Lower leg skin (tissue), 3 donors: Measurements from ENCODE around the gene CCDC85C.

Source experiments
- POLR2A ChIP-seq, 2 donors: fragments of 450-650 bp; IDR thresholded peaks; one replicate each; pipeline ENCODE4 v1.6.1; 2016 to 2017; ENCODE audit warnings: antibody characterized with exemption in 2 of 2, mild to moderate bottlenecking in 1 of 2, moderate library complexity in 1 of 2
- TF ChIP-seq, protein P1 (sequence below), 3 donors: fragments of 450-650 bp; IDR thresholded peaks; one replicate each; pipeline ENCODE4 v1.5.1; 2016; ENCODE audit warnings: antibody characterized with exemption in 3 of 3, mild to moderate bottlenecking in 3 of 3, moderate library complexity in 2 of 3

DNA sequence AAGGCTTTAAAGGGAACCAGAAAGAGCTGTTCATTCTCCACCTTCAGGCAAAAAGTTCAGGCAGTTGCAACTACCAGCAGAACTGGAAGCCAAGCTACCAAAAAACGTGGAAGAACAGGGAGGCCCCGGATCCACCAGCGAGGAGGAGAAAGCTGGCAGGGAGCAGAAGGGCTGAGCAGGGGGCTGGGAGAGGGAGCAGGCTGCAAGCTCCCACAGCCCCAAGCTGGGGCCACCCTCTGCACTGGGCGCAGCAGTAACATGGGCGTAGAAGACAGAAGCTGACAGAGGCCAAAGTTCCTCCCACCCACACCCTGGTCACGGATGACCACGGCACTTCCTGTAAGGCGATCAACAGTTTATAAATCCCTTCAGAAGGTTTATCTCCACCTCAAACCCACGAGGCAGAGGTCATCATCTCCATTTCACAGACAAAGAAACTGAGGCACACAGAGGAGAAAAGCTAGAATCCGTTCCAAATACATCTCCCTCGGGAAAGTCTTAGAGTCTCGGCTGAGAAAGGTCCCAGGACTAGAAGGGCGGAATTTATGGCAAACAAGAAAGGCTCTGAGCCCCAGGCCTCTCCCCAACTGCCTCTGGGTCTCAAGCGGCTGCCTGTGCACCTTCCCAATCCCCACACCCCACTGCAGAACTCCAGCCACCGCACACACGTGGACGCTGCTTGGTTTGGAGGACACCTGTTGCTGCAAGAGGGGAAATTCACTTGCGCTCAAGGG is 1.8 kb downstream of the CCDC85C start:
- no peak for TF ChIP-seq POLR2A (IDR thresholded peaks at IDR 0.05)
- TF ChIP-seq, protein P1, sequence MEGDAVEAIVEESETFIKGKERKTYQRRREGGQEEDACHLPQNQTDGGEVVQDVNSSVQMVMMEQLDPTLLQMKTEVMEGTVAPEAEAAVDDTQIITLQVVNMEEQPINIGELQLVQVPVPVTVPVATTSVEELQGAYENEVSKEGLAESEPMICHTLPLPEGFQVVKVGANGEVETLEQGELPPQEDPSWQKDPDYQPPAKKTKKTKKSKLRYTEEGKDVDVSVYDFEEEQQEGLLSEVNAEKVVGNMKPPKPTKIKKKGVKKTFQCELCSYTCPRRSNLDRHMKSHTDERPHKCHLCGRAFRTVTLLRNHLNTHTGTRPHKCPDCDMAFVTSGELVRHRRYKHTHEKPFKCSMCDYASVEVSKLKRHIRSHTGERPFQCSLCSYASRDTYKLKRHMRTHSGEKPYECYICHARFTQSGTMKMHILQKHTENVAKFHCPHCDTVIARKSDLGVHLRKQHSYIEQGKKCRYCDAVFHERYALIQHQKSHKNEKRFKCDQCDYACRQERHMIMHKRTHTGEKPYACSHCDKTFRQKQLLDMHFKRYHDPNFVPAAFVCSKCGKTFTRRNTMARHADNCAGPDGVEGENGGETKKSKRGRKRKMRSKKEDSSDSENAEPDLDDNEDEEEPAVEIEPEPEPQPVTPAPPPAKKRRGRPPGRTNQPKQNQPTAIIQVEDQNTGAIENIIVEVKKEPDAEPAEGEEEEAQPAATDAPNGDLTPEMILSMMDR (IDR thresholded peaks at IDR 0.05), result no peak
